NCI-H446 treated with DMSO at 0.1 percent for 48 hours (cell line): ENCODE data around the gene NKX1-1.
"Not testable (repeated sequence)": the region's sequence is repeated elsewhere in the genome, so short reads cannot be mapped to it uniquely, and the experiment has no call there.

Experiments used
- DNase-seq: peaks from one replicate; lab custom pipeline; 2025; lab: John Stamatoyannopoulos, UW

NKX1-1 gene

GRCh38 chr4:1373892-1374705 is 32.1 kb downstream of the NKX1-1 start:
- no peak for DNase-seq

GRCh38 chr4:1372576-1372975 is 33.7 kb downstream of the NKX1-1 start:
- not testable (repeated sequence) for DNase-seq

GRCh38 chr4:1371176-1372165 is 34.8 kb downstream of the NKX1-1 start:
- DNase-seq = no peak

- no peak for DNase-seq
Measured at GRCh38 chr4:1370321-1371124, 35.7 kb downstream of the NKX1-1 start.

- no peak for DNase-seq
Measured at GRCh38 chr4:1369479-1370079, 36.7 kb downstream of the NKX1-1 start.

GRCh38 chr4:1369091-1369450 is 37.2 kb downstream of the NKX1-1 start:
- no peak for DNase-seq

- no peak for DNase-seq
Measured at GRCh38 chr4:1368421-1369090, 37.7 kb downstream of the NKX1-1 start.

- no peak for DNase-seq
Measured at GRCh38 chr4:1367936-1368289, 38.3 kb downstream of the NKX1-1 start.

GRCh38 chr4:1367230-1367935 is 38.9 kb downstream of the NKX1-1 start:
- no peak for DNase-seq

- no peak for DNase-seq
Measured at GRCh38 chr4:1366371-1367229, 39.6 kb downstream of the NKX1-1 start.

- no peak for DNase-seq
Measured at GRCh38 chr4:1365271-1366178, 40.7 kb downstream of the NKX1-1 start.

GRCh38 chr4:1364748-1365147 is 41.5 kb downstream of the NKX1-1 start:
- no peak for DNase-seq

- no peak for DNase-seq
Measured at GRCh38 chr4:1364217-1364616, 42.0 kb downstream of the NKX1-1 start.

- DNase-seq = no peak
Measured at GRCh38 chr4:1363513-1363912, 42.7 kb downstream of the NKX1-1 start.

GRCh38 chr4:1362521-1362920 is 43.7 kb downstream of the NKX1-1 start:
- no peak for DNase-seq

- DNase-seq = no peak
Measured at GRCh38 chr4:1362046-1362445, 44.2 kb downstream of the NKX1-1 start.

- DNase-seq = no peak
Measured at GRCh38 chr4:1361431-1361830, 44.8 kb downstream of the NKX1-1 start.
